IgD-negative memory B cell (primary cell): ENCODE data around the gene BSPH1. TPM values are rescaled to one million over a fixed set of nuclear protein-coding genes. Genes with fewer than 3 reads are reported as not detected.
A peak's percentile ranks its signal among the peaks of the same experiment; 100 is the strongest.

ENCODE experiments used
- H3K27ac Mint-ChIP-seq, 3 donors: one replicate each; pipeline ENCODE4 v1.8.0; 2020 to 2022; ENCODE audit warnings: mild to moderate bottlenecking in 3 of 3, mixed read lengths in 3 of 3, moderate library complexity in 1 of 3
- H3K27me3 Mint-ChIP-seq: one replicate; pipeline ENCODE4 v1.8.0; 2021; ENCODE audit warnings: mixed read lengths
- H3K36me3 Mint-ChIP-seq: one replicate; pipeline ENCODE4 v1.8.0; 2020; ENCODE audit warnings: mild to moderate bottlenecking, mixed read lengths
- H3K4me1 Mint-ChIP-seq, 3 donors: one replicate each; pipeline ENCODE4 v1.8.0; 2020 to 2022; ENCODE audit warnings: mixed read lengths in 3 of 3, mild to moderate bottlenecking in 1 of 3
- H3K4me3 Mint-ChIP-seq, 4 donors: one replicate each; pipeline ENCODE4 v1.8.0; 2020 to 2022; ENCODE audit warnings: mild to moderate bottlenecking in 4 of 4, mixed read lengths in 4 of 4, moderate library complexity in 3 of 4
- H3K9me3 Mint-ChIP-seq, 3 donors: one replicate each; pipeline ENCODE4 v1.8.0; 2020 to 2021; ENCODE audit warnings: mixed read lengths in 3 of 3, mild to moderate bottlenecking in 1 of 3
- polyA plus RNA-seq: library from polyadenylated mRNA; unstranded; fragments of 300-500 nt; fragmentation: Illumina TruSeq; gene quantifications from one replicate; pipeline ENCODE4 v1.2.3, GENCODE V29; 2021

BSPH1 gene
- not detected for polyA plus RNA-seq

GRCh38 chr19:47992070-47992469 lies at the start of gene BSPH1:
Gene BSPH1 (minus strand): TSS chr19:47992170. CDS start chr19:47992081, 89 bp downstream.
- Mint-ChIP-seq H3K36me3 (peaks cover 2% of the 10 kb centered on the region), H3K27ac (no peak within 1 kb of the TSS), H3K9me3 (peaks cover 4 to 7% (median 6%) of the 10 kb centered on the region in 3 donors), H3K4me3 (no peak within 1 kb of the TSS), H3K4me1 (no peaks in the 10 kb centered on the region), H3K27me3 (peaks cover 13% of the 10 kb centered on the region)

- peaks cover 4 to 13% (median 10%) of the 10 kb centered on the region in 3 donors for H3K9me3 Mint-ChIP-seq
- H3K27ac Mint-ChIP-seq, result no peak overlapping the region
- H3K4me1 Mint-ChIP-seq, result peaks cover 0 to 2% (median 0%) of the 10 kb centered on the region in 3 donors
- H3K36me3 Mint-ChIP-seq, result peaks cover 5% of the 10 kb centered on the region
- no peak overlapping the region for H3K4me3 Mint-ChIP-seq
- peaks cover 22% of the 10 kb centered on the region for H3K27me3 Mint-ChIP-seq
Measured at GRCh38 chr19:48036765-48037164, 44.8 kb upstream of the BSPH1 start.

GRCh38 chr19:48033604-48034003 lies 41.6 kb upstream of the BSPH1 start:
- H3K4me1 Mint-ChIP-seq, result peaks cover 0 to 2% (median 0%) of the 10 kb centered on the region in 3 donors
- peak overlapping the region in 1 of 4 donors; percentile 52 for H3K4me3 Mint-ChIP-seq
- H3K36me3 Mint-ChIP-seq, result peaks cover 3% of the 10 kb centered on the region
- H3K9me3 Mint-ChIP-seq, result peaks cover 4 to 13% (median 6%) of the 10 kb centered on the region in 3 donors
- peaks cover 8% of the 10 kb centered on the region for H3K27me3 Mint-ChIP-seq
- peak overlapping the region in 1 of 3 donors; percentile 6 for H3K27ac Mint-ChIP-seq

- Mint-ChIP-seq H3K27ac (no peak overlapping the region), H3K4me1 (peaks cover 0 to 1% (median 0%) of the 10 kb centered on the region in 3 donors), H3K27me3 (peaks cover 16% of the 10 kb centered on the region), H3K4me3 (no peak overlapping the region), H3K9me3 (peaks cover 0 to 5% (median 0%) of the 10 kb centered on the region in 3 donors), H3K36me3 (peaks cover 2% of the 10 kb centered on the region)
Measured at GRCh38 chr19:48030073-48030472, 38.1 kb upstream of the BSPH1 start.

GRCh38 chr19:48029431-48029830 lies 37.5 kb upstream of the BSPH1 start:
- peaks cover 21% of the 10 kb centered on the region for H3K27me3 Mint-ChIP-seq
- H3K4me1 Mint-ChIP-seq, result no peaks in the 10 kb centered on the region
- peaks cover 2% of the 10 kb centered on the region for H3K36me3 Mint-ChIP-seq
- H3K27ac Mint-ChIP-seq, result no peak overlapping the region
- H3K9me3 Mint-ChIP-seq, result peaks cover 0 to 5% (median 0%) of the 10 kb centered on the region in 3 donors
- no peak overlapping the region for H3K4me3 Mint-ChIP-seq

GRCh38 chr19:48025480-48025879 lies 33.5 kb upstream of the BSPH1 start:
- Mint-ChIP-seq H3K27ac (no peak overlapping the region), H3K4me3 (no peak overlapping the region), H3K27me3 (peaks cover 18% of the 10 kb centered on the region), H3K4me1 (no peaks in the 10 kb centered on the region), H3K36me3 (peaks cover 4% of the 10 kb centered on the region), H3K9me3 (peaks cover 0 to 5% (median 0%) of the 10 kb centered on the region in 3 donors)

GRCh38 chr19:48023518-48023917 lies 31.5 kb upstream of the BSPH1 start:
- H3K36me3 Mint-ChIP-seq, result peaks cover 4% of the 10 kb centered on the region
- no peaks in the 10 kb centered on the region for H3K4me1 Mint-ChIP-seq
- H3K27ac Mint-ChIP-seq, result no peak overlapping the region
- H3K4me3 Mint-ChIP-seq, result no peak overlapping the region
- peaks cover 0 to 5% (median 0%) of the 10 kb centered on the region in 3 donors for H3K9me3 Mint-ChIP-seq
- peaks cover 18% of the 10 kb centered on the region for H3K27me3 Mint-ChIP-seq

GRCh38 chr19:48023011-48023410 lies 31.0 kb upstream of the BSPH1 start:
- no peak overlapping the region for H3K27ac Mint-ChIP-seq
- H3K27me3 Mint-ChIP-seq, result peaks cover 18% of the 10 kb centered on the region
- no peak overlapping the region for H3K4me3 Mint-ChIP-seq
- peaks cover 4% of the 10 kb centered on the region for H3K36me3 Mint-ChIP-seq
- H3K4me1 Mint-ChIP-seq, result no peaks in the 10 kb centered on the region
- peaks cover 0 to 5% (median 0%) of the 10 kb centered on the region in 3 donors for H3K9me3 Mint-ChIP-seq

GRCh38 chr19:48020686-48021085 lies 28.7 kb upstream of the BSPH1 start:
- H3K4me3 Mint-ChIP-seq, result peak overlapping the region in 1 of 4 donors; percentile 67
- peaks cover 0 to 3% (median 2%) of the 10 kb centered on the region in 3 donors for H3K9me3 Mint-ChIP-seq
- H3K4me1 Mint-ChIP-seq, result no peaks in the 10 kb centered on the region
- peaks cover 2% of the 10 kb centered on the region for H3K36me3 Mint-ChIP-seq
- no peak overlapping the region for H3K27ac Mint-ChIP-seq
- peaks cover 11% of the 10 kb centered on the region for H3K27me3 Mint-ChIP-seq

- Mint-ChIP-seq H3K4me3 (no peak overlapping the region), H3K27me3 (peaks cover 2% of the 10 kb centered on the region), H3K36me3 (no peaks in the 10 kb centered on the region), H3K9me3 (peaks cover 2 to 11% (median 10%) of the 10 kb centered on the region in 3 donors), H3K4me1 (no peaks in the 10 kb centered on the region), H3K27ac (no peak overlapping the region)
Measured at GRCh38 chr19:48010932-48011758, 19.2 kb upstream of the BSPH1 start.

GRCh38 chr19:48006762-48007161 lies 14.8 kb upstream of the BSPH1 start:
- Mint-ChIP-seq H3K4me1 (no peaks in the 10 kb centered on the region), H3K27me3 (peaks cover 8% of the 10 kb centered on the region), H3K27ac (no peak overlapping the region), H3K4me3 (no peak overlapping the region), H3K9me3 (peaks cover 2 to 11% (median 8%) of the 10 kb centered on the region in 3 donors), H3K36me3 (peaks cover 2% of the 10 kb centered on the region)

GRCh38 chr19:48004236-48004635 lies 12.3 kb upstream of the BSPH1 start:
- Mint-ChIP-seq H3K4me1 (no peaks in the 10 kb centered on the region), H3K36me3 (peaks cover 2% of the 10 kb centered on the region), H3K27ac (no peak overlapping the region), H3K9me3 (peaks cover 2 to 14% (median 8%) of the 10 kb centered on the region in 3 donors), H3K27me3 (peaks cover 9% of the 10 kb centered on the region), H3K4me3 (no peak overlapping the region)

- H3K4me1 Mint-ChIP-seq, result no peaks in the 10 kb centered on the region
- H3K27me3 Mint-ChIP-seq, result peaks cover 12% of the 10 kb centered on the region
- no peak overlapping the region for H3K4me3 Mint-ChIP-seq
- peaks cover 5% of the 10 kb centered on the region for H3K36me3 Mint-ChIP-seq
- no peak overlapping the region for H3K27ac Mint-ChIP-seq
- H3K9me3 Mint-ChIP-seq, result peaks cover 4 to 12% (median 5%) of the 10 kb centered on the region in 3 donors
Measured at GRCh38 chr19:48000846-48001245, 8.9 kb upstream of the BSPH1 start.

- Mint-ChIP-seq H3K27me3 (peaks cover 7% of the 10 kb centered on the region), H3K4me1 (no peaks in the 10 kb centered on the region), H3K4me3 (no peak overlapping the region), H3K27ac (no peak overlapping the region), H3K9me3 (peaks cover 4 to 10% (median 6%) of the 10 kb centered on the region in 3 donors), H3K36me3 (peaks cover 2% of the 10 kb centered on the region)
Measured at GRCh38 chr19:47998800-47999199, 6.8 kb upstream of the BSPH1 start.

- Mint-ChIP-seq H3K9me3 (peaks cover 4 to 6% (median 6%) of the 10 kb centered on the region in 3 donors), H3K27me3 (peaks cover 7% of the 10 kb centered on the region), H3K4me3 (no peak overlapping the region), H3K36me3 (peaks cover 2% of the 10 kb centered on the region), H3K4me1 (no peaks in the 10 kb centered on the region), H3K27ac (no peak overlapping the region)
Measured at GRCh38 chr19:47996230-47996727, 4.3 kb upstream of the BSPH1 start.
